Spleen (tissue), 7 donors: ENCODE results near the gene FBXW7.

ENCODE experiments used
- POLR2A ChIP-seq, 3 donors: fragments of 450-650 bp; IDR thresholded peaks; one replicate each; pipeline ENCODE4 v1.5.1; 2017; ENCODE audit warnings: antibody characterized with exemption in 3 of 3, mild to moderate bottlenecking in 1 of 3
- POLR2AphosphoS5 ChIP-seq, 3 donors: sonication (generic); formaldehyde crosslinking; IDR thresholded peaks; one replicate each; pipeline ENCODE4 v1.5.1; 2017; ENCODE audit warnings: antibody characterized with exemption in 3 of 3
- TF ChIP-seq, protein P1 (sequence below), 11 experiments: fragments of 200-600 bp in 7 of 11; fragments of 450-650 bp in 4 of 11; sonication (generic) in 4 of 11; IDR thresholded peaks in 8 of 11; conservative IDR thresholded peaks in 3 of 11; 1 replicate in 7 of 11; 2 replicates in 4 of 11; pipeline versions ENCODE4 v1.4.0 to v1.8.0; 2016 to 2021; ENCODE audit warnings: antibody characterized with exemption in 11 of 11, inconsistent platforms in 4 of 11, mild to moderate bottlenecking in 1 of 11
- donor health status: DM: no; HTN: no; CAD: no; lungs with moderate emphysema.
- donor health status: DM: no; HTN: no; CAD: no.
- donor health status: DM: no; HTN: no; CAD: no.

DNA sequence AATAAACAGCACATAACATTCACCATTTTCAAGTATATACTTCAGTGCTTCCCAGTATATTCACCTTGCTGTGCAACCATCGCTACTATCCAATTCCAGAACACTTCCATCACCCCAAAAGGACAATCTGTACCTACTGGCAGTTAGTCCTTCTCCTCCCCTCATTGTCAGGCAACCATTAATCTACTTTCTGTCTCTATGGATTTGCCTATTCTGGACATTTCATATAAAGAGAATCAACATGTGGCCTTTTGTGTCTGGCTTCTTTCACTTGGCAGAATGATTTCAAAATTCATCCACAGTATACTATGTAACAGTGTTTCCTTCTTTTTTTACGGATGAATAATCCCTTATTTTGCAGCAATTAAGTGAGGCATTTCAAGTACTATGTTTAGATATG, 189.4 kb downstream of the FBXW7 start:
- TF ChIP-seq POLR2AphosphoS5 (IDR thresholded peaks at IDR 0.05) (no peak), POLR2A (IDR thresholded peaks at IDR 0.05) (no peak)
- TF ChIP-seq, protein P1, sequence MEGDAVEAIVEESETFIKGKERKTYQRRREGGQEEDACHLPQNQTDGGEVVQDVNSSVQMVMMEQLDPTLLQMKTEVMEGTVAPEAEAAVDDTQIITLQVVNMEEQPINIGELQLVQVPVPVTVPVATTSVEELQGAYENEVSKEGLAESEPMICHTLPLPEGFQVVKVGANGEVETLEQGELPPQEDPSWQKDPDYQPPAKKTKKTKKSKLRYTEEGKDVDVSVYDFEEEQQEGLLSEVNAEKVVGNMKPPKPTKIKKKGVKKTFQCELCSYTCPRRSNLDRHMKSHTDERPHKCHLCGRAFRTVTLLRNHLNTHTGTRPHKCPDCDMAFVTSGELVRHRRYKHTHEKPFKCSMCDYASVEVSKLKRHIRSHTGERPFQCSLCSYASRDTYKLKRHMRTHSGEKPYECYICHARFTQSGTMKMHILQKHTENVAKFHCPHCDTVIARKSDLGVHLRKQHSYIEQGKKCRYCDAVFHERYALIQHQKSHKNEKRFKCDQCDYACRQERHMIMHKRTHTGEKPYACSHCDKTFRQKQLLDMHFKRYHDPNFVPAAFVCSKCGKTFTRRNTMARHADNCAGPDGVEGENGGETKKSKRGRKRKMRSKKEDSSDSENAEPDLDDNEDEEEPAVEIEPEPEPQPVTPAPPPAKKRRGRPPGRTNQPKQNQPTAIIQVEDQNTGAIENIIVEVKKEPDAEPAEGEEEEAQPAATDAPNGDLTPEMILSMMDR (IDR thresholded peaks at IDR 0.05 in 8 of 11, conservative IDR thresholded peaks at IDR 0.05 in 3 of 11): no peak
